ENCODE measurements around the gene GALNT18.
"Not testable (repeated sequence)": the region's sequence is repeated elsewhere in the genome, so short reads cannot be mapped to it uniquely, and the experiment has no call there.

The GALNT18 gene

DNA sequence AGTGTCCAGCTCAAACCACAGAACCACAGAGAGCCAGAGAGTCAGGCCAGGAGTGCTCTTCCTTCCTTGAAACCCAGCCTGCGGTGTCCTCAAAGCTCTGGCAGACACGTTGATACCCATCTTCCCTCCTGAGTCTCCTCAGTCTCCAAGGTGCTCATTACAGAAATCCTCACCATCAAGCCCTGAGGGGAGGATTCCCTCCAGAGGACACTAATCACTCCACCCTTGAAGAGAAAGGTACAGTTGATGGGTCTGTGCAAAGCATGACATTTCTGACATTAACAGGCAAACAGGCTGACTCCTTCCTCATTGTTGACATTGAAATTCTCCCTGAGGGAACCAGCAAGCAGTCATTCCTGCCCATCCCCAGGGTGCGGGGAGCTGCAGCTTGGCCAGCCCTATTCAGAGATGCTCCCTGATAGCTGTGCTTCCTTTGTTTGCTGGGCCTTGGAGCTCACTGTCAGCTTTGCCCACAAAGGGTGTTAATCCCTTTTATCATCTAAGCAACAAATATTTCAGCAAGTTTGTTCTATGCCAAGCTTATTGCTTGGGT, 167.1 kb downstream of the GALNT18 start:
- no peak for FAIRE-seq

DNA sequence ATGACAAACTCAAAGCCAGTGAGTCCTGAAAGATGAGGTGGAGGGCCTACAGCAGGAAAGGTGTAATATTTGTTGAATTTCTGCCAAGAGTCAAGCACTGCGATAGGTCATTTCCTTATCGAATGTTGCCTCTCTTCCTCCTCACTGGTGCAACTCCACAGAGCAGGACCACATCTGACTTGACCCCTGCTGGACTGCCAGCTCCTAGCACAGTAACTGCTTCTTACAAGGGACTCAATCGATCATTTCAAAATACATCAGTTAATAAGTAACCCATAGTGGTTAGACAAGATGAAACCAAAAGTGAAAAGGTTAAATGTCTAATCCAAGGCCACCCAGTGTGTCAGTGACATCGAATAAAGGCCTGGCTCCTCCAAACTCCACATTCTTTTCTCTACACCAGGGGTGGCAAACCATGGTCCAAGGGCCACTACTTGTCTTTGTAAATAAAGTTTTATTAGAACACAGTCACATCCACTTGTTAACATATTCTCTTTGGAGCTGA, 170.3 kb downstream of the GALNT18 start:
- FAIRE-seq: peak; percentile 24

DNA sequence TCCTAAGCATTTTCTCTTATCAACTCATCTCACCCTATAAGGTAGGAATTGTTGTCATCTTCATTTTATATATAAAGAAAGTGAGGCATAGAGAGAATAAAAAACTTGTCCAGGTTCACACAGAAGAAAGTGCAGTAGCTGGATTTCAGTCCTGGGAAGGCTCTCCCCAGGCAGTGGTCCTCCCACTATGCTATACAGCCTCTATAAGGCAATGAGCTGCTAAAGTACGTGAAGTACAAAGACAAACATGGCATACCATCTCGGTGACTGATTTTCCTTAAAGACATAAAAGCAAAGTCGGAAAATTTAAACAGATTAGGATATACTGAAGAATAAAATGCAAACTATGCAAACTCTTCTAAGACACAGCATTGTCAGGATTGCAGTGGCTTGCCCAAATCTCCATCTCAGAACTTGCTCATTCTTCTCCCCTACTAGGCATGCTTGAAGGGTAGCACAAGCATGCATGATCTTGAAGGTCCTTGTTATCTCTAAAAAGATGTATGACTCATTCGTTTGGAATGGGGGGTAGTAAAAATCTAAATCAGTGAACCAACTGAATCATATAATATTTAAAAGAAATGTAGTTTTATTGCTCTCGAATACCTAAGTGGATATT, 171.0 kb downstream of the GALNT18 start:
- FAIRE-seq: no peak

DNA sequence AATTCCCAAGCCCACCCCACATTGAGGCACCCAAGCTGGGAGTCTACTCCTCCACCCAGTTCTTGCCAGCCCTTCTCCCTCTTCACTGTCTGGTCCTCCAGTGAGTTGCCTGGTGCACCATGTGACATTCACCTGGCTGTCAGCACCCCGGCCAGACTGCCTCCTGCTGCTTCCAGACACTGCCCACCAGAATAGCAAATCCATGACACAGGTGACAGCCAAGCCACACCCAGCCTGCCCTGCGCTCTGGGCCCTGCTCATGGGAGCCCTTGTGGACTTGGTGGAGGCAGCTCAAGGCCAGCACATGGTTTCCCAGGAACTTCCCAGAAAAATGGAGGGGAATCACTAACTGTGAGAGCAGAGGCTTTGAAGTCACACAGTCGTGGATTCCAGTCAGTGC, 172.5 kb downstream of the GALNT18 start:
- FAIRE-seq: no peak

DNA sequence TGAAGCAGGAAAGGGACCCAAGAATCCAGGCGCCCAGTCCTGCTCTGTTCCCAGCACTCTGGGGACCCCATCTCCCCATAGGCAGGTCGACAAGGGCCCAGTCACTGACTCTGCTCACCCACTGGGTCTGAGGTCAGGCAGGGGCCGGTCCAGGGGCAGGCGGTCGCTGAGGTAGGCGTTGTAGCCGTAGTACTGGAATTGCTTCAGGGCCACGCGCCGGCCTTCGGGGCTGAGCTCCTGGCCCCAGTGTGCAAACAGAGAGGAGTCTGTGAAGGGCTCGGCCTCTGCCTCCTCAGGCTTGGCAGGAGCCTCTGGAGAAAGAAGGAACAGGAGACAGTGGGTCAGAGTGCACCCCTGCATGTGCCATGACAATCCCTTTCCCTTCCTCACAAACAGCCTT, 173.2 kb downstream of the GALNT18 start:
- FAIRE-seq: no peak

DNA sequence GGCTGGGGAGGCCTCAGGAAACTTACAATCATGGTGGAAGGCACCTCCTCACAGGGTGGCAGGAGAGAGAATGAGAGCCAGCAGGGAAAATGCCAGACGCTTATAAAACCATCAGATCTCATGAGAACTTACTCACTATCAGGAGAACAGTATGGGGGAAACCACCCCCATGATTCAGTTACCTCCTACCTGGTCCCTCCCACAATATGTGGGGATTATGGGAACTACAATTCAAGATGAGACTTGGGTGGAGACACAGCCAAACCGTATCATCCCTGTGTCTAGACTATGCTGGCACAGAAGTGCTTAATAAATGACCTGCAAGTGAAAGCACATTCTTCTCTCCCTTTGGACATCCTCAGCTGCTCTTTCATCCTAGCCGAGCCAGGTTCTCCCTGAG, 174.2 kb downstream of the GALNT18 start:
- not testable (repeated sequence) for FAIRE-seq

DNA sequence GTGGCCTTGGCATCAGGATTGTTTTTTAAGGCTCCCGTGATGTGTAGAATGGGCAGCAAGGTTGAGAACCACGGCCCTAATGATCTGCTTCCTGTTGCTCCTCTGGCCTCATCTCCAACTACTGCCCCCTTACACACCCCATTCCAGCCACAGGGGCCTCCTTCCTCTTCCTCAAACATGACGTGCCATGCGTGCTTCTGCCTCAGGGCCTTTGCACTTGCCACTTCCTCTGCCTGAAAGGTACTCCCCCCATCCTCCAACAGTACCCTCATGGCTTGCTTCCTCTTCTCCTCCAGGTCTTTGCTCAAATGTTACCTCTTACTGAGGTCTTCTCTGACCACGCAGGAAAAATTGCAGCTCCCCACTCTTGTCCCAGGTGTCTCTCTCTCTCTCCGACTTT, 174.8 kb downstream of the GALNT18 start:
- no peak for FAIRE-seq

DNA sequence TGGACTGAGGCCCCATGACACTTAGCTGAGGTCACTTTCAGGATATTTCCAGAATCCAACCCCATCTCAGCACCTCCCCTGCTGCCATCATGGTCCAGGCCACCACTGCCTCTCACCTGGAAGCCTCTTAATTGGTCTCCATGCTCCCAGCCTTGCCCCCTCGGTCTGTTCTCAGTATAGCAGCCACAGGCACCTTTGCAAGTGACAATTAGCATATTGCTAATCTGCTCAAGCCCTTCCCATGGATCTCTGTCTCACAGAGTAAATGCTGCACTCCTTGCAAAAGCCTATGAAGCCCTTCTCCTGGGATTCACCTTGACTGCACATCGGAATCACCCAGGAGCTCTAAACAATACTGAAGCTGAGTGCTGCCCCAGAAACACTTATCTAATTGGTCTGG, 175.2 kb downstream of the GALNT18 start:
- no peak for FAIRE-seq

DNA sequence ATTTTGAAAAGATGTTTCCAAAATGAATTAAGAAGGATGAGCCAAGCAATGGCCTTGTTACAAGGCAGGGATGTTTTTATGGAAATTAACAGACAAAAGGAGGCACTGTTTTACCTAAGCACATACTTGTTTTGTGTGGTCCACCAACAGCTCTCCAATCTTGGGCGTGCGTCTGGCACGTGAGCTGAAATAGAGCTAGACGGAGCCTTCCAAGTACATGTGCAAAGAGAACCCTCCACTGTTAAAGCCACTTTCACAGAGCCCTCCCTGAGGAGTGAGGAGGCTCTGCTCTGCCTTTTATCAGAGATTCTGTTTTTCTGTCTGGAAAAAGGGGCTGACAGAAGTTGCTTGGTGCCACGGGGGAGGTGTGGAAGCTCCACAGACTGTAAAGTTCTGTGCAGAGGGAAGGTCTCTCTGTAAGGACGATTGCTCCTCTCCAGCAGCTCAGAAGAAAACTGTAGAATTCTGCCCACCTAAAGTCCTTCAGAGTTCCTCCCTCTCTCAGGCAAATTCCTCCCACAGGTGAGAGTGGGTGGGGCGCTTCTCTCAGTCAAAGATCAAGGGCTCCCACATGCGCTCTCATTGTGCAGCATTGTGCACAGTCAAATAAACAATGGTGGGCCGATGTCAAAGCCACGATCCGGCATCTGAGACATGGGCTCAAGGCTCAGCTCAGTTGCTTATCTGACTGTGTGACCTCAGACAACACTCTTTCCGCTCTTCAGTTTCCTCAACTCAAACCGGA, 176.2 kb downstream of the GALNT18 start:
- no peak for FAIRE-seq

DNA sequence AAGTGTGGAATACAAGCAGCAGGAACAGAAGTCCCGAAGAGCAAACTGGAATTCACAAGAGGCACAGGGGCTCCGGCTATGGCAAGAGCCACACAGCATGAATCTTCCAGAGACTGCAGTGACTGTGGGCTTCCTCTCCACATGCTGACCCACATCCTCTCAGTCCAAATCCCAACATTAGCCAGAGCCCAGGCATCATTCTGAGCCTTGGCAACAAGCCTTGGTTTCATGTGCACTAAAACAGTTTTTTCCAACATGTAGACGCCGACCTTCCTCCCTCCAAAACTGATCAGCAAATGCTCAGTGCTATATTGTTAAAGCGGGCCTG, 177.0 kb downstream of the GALNT18 start:
- no peak for FAIRE-seq

DNA sequence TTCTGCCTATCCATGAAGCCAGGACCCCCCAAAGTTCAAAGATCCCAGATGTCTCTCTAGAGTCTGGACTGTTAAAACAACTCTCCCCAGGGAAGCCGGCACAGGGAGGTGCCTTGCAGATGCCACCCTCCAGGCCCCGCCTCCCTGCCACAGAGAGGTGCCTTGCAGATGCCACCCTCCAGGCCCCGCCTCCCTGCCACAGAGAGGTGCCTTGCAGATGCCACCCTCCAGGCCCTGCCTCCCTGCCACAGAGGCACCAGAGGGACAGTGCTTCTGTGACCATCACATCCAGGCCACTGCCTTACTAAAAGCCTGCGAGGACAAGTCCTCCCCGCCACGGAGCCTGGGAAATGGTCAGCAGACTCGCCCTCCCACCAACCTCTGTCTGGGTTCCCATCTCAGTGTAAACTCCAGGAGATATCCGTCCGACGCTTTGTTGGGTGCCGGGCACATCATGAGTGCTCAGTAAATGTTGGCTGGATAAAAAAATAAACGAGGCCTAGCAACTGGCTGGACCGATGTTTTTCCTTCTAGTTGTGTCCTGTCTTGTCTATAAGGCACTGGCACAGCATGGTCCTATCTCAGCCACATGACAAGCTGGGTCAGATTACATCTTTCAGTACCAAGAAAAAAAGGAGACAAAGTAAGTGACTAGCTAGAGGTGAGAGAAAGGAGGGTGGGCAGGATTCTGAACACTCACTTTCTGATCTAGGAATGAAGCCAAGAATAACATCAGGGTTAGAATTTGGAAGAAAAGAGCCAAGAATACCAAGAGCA, 177.6 kb downstream of the GALNT18 start:
- FAIRE-seq: peak; percentile 85

DNA sequence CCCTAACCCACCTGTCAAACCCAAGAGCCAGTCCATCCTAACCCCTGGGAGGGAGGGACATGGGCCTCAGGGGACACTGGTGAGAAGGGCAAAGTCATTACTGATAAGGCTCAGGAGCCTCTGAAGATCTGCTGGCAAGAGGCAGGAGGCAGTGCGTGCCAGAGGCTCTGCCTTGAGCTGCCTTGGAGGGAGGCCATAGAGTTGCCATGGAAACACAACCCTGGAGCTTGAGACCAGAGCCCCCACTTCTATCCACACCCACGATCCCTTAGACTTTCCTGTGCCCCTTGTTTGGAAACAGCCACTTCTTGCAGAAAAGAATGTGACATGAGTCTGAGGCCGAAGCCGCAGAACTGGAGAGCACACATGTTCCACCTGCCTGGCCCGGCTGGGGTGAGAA, 179.0 kb downstream of the GALNT18 start:
- FAIRE-seq: no peak

DNA sequence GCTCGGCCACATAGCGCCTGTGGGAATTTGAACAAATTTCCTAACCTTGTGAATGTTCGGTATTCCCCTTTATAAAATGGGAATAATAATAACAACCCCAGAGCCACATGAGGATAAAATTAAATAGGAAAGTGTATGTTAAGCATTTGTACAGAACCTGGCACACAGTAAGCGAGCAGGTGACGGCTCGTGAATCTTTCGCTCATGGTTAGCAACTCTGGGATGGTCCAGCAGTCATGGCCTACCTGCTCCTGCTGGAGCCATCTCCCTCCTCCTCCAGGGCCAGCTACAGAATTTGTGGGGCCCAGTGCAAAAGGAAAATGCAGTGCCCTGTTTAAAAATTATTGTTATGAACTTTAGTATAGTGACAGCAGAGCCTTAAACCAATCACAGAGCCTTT, 180.3 kb downstream of the GALNT18 start:
- FAIRE-seq: no peak

DNA sequence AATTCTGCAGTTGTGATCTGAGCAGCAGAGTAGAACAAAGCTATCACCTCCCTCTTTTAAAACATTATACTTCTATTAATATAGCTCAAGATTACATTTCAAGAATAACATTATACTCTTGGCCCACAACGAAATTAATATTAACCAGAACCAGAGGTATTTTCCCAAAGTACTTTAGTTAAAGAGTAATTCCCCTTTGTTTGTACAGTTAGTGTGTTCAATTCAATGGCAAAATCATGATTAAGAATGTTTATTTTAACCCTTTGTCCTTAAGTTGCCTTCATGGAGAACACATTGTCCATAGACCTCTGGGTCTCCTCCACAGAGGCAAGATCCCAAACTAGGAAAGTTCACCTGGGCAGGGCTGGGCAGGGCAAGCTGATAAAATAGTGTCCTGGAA, 180.7 kb downstream of the GALNT18 start:
- FAIRE-seq: no peak

DNA sequence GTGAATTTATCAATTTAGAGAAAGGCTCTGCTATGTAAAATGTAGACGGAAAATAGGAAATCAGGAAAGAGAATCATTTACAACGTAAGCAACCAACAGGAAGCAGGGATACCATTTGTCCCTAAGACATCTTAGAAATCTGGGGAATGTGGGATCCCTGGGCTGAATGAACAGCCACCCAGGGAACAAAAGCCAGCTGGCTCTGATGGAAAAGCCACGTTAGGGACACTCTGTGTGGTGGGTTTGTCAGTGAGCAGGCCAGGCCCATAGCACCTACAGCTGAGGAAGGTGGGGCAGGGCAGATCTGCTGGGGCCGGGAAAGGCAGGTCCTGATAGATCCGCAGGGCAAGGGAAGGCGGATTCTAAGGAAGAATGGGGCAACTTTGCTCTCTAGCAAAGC, 181.7 kb downstream of the GALNT18 start:
- FAIRE-seq: no peak

DNA sequence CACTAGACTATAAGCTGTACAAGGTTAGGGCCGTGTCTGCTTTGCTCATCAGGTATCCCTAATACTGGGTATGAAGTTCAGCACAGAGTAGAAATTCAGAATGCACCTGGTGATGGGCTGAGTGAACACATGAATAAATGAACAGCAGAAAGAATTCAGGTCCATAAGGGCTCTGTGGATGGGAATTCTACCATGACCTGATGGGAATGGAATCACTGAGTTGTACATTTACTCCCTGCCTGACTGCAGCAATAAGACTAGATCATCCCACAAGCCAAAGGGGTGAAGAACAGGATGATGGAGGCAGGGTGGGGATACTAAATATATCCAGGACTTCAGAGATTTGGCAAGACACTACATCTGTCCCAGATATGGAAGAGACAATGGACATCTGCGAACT, 182.2 kb downstream of the GALNT18 start:
- FAIRE-seq: no peak

DNA sequence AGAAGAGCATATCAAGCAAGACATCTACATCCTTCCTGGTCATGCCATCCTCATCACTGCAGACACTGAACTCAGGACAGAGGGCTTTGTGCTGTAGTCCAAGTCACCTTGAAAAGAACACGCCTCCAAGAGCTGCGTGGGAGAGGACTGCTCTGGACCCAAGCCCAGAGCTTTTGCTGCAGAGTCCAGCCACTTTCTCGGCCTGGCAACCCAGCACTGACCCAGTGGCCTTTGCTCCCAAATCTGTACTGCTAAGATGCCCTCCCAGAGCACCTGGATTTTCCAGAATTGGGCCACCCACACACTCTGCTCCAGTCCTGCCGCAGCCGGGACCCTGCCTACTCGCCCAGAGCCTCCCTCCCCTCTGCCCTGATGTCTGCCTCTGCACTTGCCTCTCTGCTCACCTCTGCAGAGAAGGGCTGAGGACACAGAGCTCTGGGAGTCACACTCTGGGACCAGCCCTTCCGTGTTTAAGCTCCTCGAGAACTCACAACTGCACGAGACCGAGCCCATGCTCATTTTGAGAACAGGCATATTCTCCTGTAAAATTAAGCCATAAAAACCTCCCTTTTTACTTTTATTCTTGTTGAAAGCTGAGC, 185.0 kb downstream of the GALNT18 start:
- no peak for FAIRE-seq

DNA sequence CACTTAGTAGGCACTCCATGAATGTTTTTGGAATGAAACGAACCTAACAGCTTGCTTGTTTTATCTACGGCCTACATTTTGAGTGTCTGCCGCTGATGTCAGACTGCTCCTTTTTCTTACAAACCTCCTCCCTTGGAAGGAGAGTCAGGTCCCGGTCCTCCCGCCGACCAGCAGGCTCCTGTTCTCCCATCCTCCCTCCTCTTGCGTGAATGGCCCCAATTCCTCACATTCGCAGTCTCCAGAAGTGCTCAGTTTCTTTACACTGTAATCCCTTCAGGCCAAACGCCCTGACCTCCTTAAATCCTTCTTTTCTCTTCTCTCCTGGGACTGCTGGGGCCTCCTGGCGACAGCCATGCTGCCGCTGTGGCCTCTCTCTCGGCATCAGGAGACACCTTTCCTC, 186.2 kb downstream of the GALNT18 start:
- FAIRE-seq: no peak

DNA sequence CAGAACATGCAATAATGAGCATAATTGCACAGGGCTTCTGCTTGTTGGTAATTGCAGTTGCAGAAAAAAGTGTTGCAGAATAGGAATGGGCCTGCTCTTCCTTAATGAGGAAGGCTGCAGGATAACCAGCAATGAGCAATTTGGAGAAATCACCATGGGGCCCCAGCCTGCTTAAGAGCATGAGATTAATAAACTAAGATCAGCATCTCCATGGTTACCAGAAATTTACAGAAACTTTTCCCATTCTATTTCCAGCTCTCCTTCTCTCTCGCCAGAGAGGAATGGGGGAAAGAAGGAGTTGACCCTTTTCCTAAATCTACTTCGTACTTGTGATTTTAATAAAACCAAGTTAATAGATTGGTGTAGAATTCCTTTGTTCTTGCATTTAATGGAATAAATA, 187.8 kb downstream of the GALNT18 start:
- FAIRE-seq: no peak

DNA sequence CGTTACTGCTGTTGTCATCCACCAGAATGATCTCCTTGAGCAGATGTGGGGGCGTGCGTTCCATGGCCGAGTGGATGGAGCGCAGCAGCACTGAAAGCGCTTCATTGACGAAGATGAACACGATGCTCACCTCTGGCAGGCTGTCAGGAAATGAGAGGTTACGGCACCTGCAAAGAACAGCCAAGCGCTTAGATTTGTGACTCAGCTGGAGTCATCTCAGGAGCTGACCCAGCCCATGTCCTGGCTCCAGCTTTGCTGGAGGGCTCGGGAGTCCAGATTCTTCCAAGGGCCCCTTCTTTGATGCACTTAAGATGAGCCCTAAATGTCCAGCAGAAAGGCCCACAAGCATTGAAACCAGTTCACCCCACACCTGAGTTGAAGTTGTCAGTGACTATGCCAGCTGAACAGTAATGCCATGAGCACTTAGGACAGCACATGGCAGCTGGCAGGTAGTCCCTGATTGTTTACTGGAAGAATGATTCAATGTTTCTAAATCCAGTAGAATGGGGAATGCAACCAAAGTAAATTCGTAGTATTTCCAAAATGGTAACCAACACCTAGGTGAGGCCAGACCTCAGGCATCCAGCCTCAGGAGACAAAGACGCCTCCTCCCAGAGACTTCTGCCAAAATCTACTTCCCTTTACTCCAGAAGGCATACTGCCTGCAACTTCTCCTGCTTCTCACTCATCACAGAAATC, 189.0 kb downstream of the GALNT18 start:
- FAIRE-seq: no peak

DNA sequence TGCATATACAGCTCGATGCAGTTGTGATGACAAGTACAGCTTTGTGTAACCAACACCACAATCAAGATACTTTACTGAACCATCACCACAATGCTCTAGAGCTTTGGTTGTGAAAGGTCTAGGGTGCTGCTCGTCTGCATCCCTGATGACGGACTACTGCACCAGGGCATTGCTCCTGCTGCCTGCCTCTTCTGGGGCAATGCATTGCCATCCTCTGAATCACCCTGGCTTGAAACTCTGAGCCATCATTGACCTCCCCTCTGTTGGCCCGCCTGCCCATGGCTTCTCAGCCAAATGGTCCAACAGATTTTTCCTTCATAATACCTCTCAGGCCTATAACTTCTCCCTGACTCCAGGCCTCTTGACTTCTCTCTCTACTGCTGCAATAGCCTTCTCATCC, 191.4 kb downstream of the GALNT18 start:
- no peak for FAIRE-seq

DNA sequence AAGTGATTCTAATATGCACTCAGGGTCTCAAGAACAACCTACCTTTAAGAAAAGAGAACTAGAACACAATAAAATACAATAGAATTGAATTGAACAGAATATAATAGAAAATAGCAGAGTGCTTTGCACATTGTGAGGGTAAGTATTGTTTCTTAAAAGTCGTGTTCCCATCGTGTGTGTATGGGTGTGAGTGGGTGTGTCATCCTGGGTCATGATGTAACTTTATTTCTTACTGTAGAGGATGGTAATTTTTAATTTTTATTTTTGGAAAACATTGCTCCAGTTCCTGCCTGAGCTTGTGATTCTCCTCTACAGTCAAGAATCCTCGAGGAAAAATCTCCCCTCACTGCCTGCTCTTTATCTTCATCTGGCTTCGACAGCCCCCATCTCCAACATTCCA, 193.1 kb downstream of the GALNT18 start:
- FAIRE-seq: no peak

DNA sequence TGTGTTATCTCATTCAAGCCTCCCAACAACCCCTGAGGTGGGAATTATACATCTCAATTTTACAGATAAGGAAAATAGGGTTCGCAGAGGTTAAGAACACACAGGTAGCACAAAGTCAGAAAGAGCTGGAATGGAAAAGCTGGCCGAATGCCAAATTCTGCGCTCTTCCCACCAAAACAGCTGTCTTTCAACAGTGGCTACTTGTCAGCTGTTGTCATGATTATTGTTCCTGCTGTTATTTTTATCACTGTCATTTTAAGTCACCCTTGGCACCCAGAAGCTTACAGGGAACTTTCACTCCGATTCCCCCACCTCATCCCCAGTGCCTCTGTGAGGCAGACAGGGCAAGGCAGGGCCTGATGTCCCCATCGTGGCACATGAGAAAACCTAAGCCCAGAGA, 194.3 kb downstream of the GALNT18 start:
- no peak for FAIRE-seq
